SK-N-MC (cell line): ENCODE measurements around the gene PCED1A.

ENCODE experiments used
- EZH2 ChIP-seq: fragments of 200-600 bp; sonication (generic); IDR thresholded peaks from one replicate; pipeline ENCODE4 v1.6.1; 2017; ENCODE audit warnings: antibody characterized with exemption
- POLR2AphosphoS5 ChIP-seq: IDR thresholded peaks from 2 replicates; pipeline ENCODE4 v1.6.1; 2012; ENCODE audit warnings: mild to moderate bottlenecking, low read depth, low read length, borderline replicate concordance

GRCh38 chr20:2795451-2795850, 45.0 kb downstream of the PCED1A start:
- no peak for TF ChIP-seq POLR2AphosphoS5
- TF ChIP-seq EZH2 = no peak
